Stimulated activated CD4-positive, alpha-beta T cell treated with anti-CD3 and anti-CD28 coated beads, Interleukin-4, amount 100 ng/mL, for 48 hours (primary cell): ENCODE measurements around the gene GPC6.
"Not testable (repeated sequence)": the region's sequence is repeated elsewhere in the genome, so short reads cannot be mapped to it uniquely, and the experiment has no call there.

Experiments used
- DNase-seq, 2 donors: peaks; one replicate each; pipeline ENCODE4 v3.0.0-alpha.2; 2020; ENCODE audit warnings: low read depth in 2 of 2

The GPC6 gene

GRCh38 chr13:94323764-94324758 is 1097.5 kb downstream of the GPC6 start:
- no peak for DNase-seq

GRCh38 chr13:94324767-94325540 is 1098.3 kb downstream of the GPC6 start:
- DNase-seq, result no peak

- DNase-seq, result no peak
Measured at GRCh38 chr13:94325650-94326049, 1099.0 kb downstream of the GPC6 start.

GRCh38 chr13:94327318-94327717 is 1100.7 kb downstream of the GPC6 start:
- DNase-seq, result no peak

GRCh38 chr13:94328381-94329041 is 1101.9 kb downstream of the GPC6 start:
- DNase-seq, result no peak

GRCh38 chr13:94329277-94329676 is 1102.7 kb downstream of the GPC6 start:
- DNase-seq, result no peak

GRCh38 chr13:94329754-94330551 is 1103.3 kb downstream of the GPC6 start:
- no peak for DNase-seq

GRCh38 chr13:94330552-94331071 is 1104.0 kb downstream of the GPC6 start:
- no peak for DNase-seq

GRCh38 chr13:94331281-94331680 is 1104.7 kb downstream of the GPC6 start:
- no peak for DNase-seq

GRCh38 chr13:94332359-94333096 is 1105.9 kb downstream of the GPC6 start:
- no peak for DNase-seq

- no peak for DNase-seq
Measured at GRCh38 chr13:94333131-94333820, 1106.7 kb downstream of the GPC6 start.

- no peak for DNase-seq
Measured at GRCh38 chr13:94335761-94336526, 1109.3 kb downstream of the GPC6 start.

- no peak for DNase-seq
Measured at GRCh38 chr13:94339116-94339687, 1112.6 kb downstream of the GPC6 start.

GRCh38 chr13:94342436-94343242 is 1116.0 kb downstream of the GPC6 start:
- no peak for DNase-seq

GRCh38 chr13:94343243-94343585 is 1116.6 kb downstream of the GPC6 start:
- no peak for DNase-seq

GRCh38 chr13:94343687-94344086 is 1117.1 kb downstream of the GPC6 start:
- DNase-seq, result not testable (repeated sequence)

- DNase-seq, result no peak
Measured at GRCh38 chr13:94344126-94344818, 1117.7 kb downstream of the GPC6 start.
